Hair follicle dermal papilla cell (primary cell): ENCODE data around the gene SIGMAR1. TPM values are rescaled to one million over a fixed set of nuclear protein-coding genes. Genes with fewer than 3 reads are reported as not detected.

Experiments used
- small RNA-seq: library from RNA; depleted of rRNA; stranded (forward); fragments of <200 nt; gene quantifications from one replicate; pipeline ENCODE3, GENCODE V24; 2012
- total RNA-seq: library from RNA; depleted of rRNA; stranded (reverse); fragments of >200 nt; gene quantifications from 2 replicates; pipeline ENCODE4 v1.2.3, GENCODE V29; 2012

SIGMAR1 gene
- total RNA-seq, result 78.9 and 83.9 TPM in 2 replicates

DNA sequence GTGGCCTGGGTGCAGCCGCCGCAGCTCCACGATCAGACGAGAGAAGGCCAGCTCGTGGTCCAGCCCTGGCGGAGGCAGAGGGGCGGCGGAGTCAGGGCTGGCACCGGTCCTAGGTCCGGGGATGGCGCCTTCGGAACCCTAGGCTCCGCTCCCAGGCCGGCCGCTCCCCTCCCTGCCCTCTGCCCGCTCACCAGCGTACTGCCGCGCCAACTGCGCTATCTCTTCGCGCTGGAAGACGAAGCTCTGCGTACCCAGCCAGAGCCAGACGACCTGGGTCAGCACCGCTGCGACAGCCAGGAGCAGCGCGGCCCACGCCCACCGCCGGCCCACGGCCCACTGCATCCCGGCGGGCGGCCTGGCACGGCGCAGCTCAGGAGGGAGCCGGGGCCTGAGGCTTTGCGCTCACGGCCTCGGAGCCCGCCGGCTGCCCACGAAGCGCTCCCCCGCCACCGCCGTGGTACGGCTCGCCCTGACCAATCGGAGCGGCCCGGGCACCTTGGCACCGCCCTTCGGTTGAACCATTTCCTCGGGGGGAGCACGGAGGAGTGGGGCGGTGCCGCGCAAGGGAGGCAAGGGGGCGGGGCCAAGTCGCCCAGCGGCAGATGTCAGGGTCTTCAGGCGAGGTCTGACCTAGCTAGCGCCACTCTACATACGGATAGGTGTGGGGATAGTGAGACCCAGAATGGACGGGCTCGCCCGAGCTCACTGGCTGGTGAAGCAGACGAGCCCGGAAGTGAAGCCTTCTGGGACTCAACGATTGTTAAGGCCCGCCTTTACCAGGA lies at the start of gene SIGMAR1:
Gene SIGMAR1, minus strand, starts transcription at position 432 of the 782 bp plus-strand sequence. Its CDS starts 90 bp downstream, at position 342.

DNA sequence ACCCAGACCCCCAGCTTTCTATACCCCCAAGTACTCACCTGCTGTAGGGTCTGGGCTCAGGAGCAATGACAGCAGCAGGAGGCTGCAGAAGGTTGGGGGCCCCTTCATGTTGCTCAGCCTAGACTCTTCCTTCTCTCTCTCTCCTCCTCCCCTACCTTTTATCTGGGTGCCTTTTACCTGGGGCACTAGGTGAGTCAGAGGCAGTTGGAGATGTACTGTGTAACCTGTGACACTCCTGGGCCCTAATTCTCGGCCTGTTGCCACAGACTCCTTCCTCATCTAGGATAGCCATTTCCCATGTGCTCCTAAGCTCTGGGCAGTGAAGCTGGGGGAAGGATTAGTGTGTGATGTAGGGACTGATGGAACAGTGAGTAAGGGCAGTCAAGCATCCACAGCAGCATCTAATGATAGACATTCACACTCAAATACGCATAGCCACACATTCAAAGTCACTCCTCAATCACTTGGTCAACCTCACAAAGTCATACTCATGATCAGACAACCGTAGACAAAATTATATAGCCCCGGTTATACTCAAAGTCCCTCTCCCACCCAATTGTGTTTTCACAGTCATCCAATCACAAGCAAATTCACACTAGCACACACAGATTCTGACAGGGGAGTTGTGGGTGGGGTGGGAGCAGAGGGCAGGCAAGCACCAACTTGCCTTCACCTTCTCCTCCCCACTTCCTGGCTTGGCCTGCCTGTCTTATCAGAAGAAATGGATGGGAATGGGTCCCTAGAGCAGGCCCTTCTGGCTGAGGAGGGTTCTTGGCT lies 25.1 kb upstream of the SIGMAR1 start, which contains the start of gene CCL27:
Gene CCL27, minus strand, starts transcription at position 132 of the 777 bp plus-strand sequence. Its CDS starts 24 bp downstream, at position 108.

DNA sequence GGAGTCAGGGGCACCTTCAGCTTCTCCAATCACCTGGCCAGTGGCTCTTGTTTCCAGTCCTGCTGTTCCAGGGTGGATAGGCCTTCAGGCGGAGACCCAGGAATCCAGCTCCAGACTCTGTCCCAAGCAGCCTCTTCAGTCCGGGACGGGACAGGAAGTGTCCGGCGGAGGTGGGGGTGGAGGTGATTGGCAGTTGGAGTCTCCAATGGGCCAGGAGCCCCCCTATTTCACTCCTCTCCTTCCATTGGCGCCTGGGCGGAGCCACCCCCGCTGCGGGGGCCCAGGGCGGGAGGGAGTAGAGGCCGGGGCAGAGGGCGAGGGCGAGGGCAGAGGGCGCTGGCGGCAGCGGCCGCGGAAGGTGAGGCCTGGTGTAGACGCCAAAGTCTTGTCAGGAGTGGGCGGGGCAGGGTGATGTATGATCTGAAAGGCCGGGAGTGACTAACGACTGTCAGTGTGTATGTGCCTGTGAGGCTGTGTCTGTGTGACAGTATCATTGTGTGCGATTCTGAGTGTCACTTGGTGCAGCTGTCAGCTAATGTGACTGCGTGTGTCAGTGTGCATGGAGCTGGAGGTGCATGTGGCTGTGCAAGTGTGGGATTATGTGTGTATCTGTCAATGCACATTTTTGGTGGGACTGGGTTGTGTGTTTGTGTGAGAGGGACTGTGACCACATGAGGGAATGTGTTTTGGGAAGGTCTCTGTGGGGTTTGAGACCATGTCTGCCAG lies 14.5 kb upstream of the SIGMAR1 start, which contains the start of gene IL11RA:
Gene IL11RA, plus strand, starts transcription at position 310 of the 726 bp plus-strand sequence. CDS start 3,033 bp downstream, outside the sequence.

GRCh38 chr9:34646211-34647083 lies 8.9 kb upstream of the SIGMAR1 start, which contains the start of gene GALT:
GALT (plus strand) TSS chr9:34646675; CDS start chr9:34646705, 30 bp downstream.

GRCh38 chr9:34628656-34629490 lies 8.7 kb downstream of the SIGMAR1 start, which contains the start of gene ARID3C:
ARID3C (minus strand) TSS chr9:34629066; CDS start chr9:34628014, 1,052 bp downstream.

GRCh38 chr9:34620061-34620994 lies 17.3 kb downstream of the SIGMAR1 start, which contains the start of gene DCTN3:
DCTN3 (minus strand) TSS chr9:34620495; CDS start chr9:34620464, 31 bp downstream.

GRCh38 chr9:34611811-34612787 lies 25.5 kb downstream of the SIGMAR1 start, which contains the start of gene RPP25L:
RPP25L (minus strand) TSS chr9:34612097; CDS start chr9:34611296, 801 bp downstream.

GRCh38 chr9:34589636-34590380 lies 47.8 kb downstream of the SIGMAR1 start, which contains the start of gene CNTFR:
CNTFR (minus strand) TSS chr9:34589724; CDS start chr9:34568981, 20,743 bp downstream.

Small RNA genes within 50 kb of the gene (small RNA-seq; reads per million reads assigned to genes)
- not detected for gene CCL27

Other genes starting within 250 kb of the SIGMAR1 start
- 14.9 and 16.5 TPM in 2 replicates for gene FAM219A, start 179.2 kb downstream of the SIGMAR1 start, total RNA-seq
- gene DNAI1, start 179.0 kb downstream of the SIGMAR1 start, total RNA-seq, result not detected in 2 replicates
- not detected in 2 replicates for gene ENHO, start 114.8 kb downstream of the SIGMAR1 start, total RNA-seq
- not detected in 2 replicates for gene CNTFR, start 48.1 kb downstream of the SIGMAR1 start, total RNA-seq
- 15.4 and 18.3 TPM in 2 replicates for gene RPP25L, start 25.7 kb downstream of the SIGMAR1 start, total RNA-seq
- 58.1 and 78.7 TPM in 2 replicates for gene DCTN3, start 17.3 kb downstream of the SIGMAR1 start, total RNA-seq
- gene ARID3C, start 8.7 kb downstream of the SIGMAR1 start, total RNA-seq, result 0.12 and 0.32 TPM in 2 replicates
- gene GALT, start 8.9 kb upstream of the SIGMAR1 start, total RNA-seq, result 52.6 and 54.6 TPM in 2 replicates
- gene IL11RA, start 14.4 kb upstream of the SIGMAR1 start, total RNA-seq, result 86.6 and 89.4 TPM in 2 replicates
- gene CCL27, start 24.9 kb upstream of the SIGMAR1 start, total RNA-seq, result not detected in 2 replicates
- not detected in 2 replicates for gene CCL19, start 53.5 kb upstream of the SIGMAR1 start, total RNA-seq
- not detected in 2 replicates for gene CCL21, start 72.3 kb upstream of the SIGMAR1 start, total RNA-seq